ENCODE results near the gene FKBP5. TPM values are rescaled to one million over a fixed set of nuclear protein-coding genes. Genes with fewer than 3 reads are reported as not detected.

FKBP5 gene
- total and polyA plus RNA-seq, 2 donors (not counting 3 experiments of a cell fraction or from before 2014, with no cell fraction given) = 16.7 to 56.8 TPM

- Histone ChIP-seq H3K27ac (ENCODE audit: insufficient read depth, low read depth, low read length) (no peak overlapping the region), H3K79me2 (ENCODE audit: control insufficient read depth, insufficient read depth, low read length) (no peaks in the 10 kb centered on the region), H3K4me3 (replicated peaks in 1 of 3; ENCODE audit: insufficient read depth in 1 of 3, low read depth in 1 of 3, low read length in 3 of 3) (no peak overlapping the region), H3K9me1 (replicated peaks; ENCODE audit: control insufficient read depth, extremely low read depth, insufficient read depth, low read length) (no peaks in the 10 kb centered on the region), H3K9me3 (replicated peaks; ENCODE audit: control insufficient read depth, insufficient read depth, low read length) (no peaks in the 10 kb centered on the region), H3K9ac (replicated peaks; ENCODE audit: extremely low read depth, insufficient read depth, low read length) (no peak overlapping the region), H3K36me3 (ENCODE audit: control insufficient read depth in 2 of 2, extremely low read depth in 1 of 2, insufficient read depth in 2 of 2, low read length in 2 of 2) (no peaks in the 10 kb centered on the region), H3K4me2 (ENCODE audit: insufficient read depth, low read length) (no peak overlapping the region), H3K4me1 (ENCODE audit: control insufficient read depth, extremely low read depth, insufficient read depth, low read length) (no peaks in the 10 kb centered on the region), H2AFZ (ENCODE audit: low read depth, low read length) (no peak overlapping the region), H3K27me3 (ENCODE audit: control insufficient read depth in 2 of 2, insufficient read depth in 2 of 2, low read length in 2 of 2) (peaks cover 4 to 7% of the 10 kb centered on the region in 2 experiments), H4K20me1 (replicated peaks; ENCODE audit: control insufficient read depth, extremely low read depth, insufficient read depth, low read length) (no peaks in the 10 kb centered on the region)
- BruUV-seq (replicated peaks) = no TSS peak
- FAIRE-seq (no peak), DNase-seq (ENCODE audit: low read depth, low spot score) (peak; percentile 44)
- ChIA-PET CTCF (interaction anchor here (0.5 to 5.4 kb wide), 22 partner anchors 9 to 255 kb away, joined by 3 to 85 read pairs (median 5); partner anchors contain the start of genes ARMC12 and DEF6), POLR2A (no interaction called here)
- intact Hi-C loops (cut with micrococcal nuclease) (loop anchor here (1.0 kb wide), 2 partner anchors 29 to 255 kb away; partner anchors contain the start of gene DEF6), dilution Hi-C loops (cut with MboI; ENCODE audit: extremely low pct_ligation_motif_present, low sequenced_read_pairs) (no loop called here)
- TF ChIP-seq CTCF (IDR thresholded peaks at IDR 0.05; ENCODE audit: extremely low read depth in 1 of 2, insufficient read depth in 1 of 2, low read depth in 1 of 2, low read length in 2 of 2) = peak; percentile 80 to 90
- no peak for TF ChIP-seq FOS (IDR thresholded peaks at IDR 0.05; ENCODE audit: borderline replicate concordance, insufficient read depth, low read length)
These were observed 136.3 kb downstream of the FKBP5 start for GRCh38 chr6:35552285-35552917.

GRCh38 chr6:35550437-35550836, 138.3 kb downstream of the FKBP5 start:
- intact Hi-C loops (cut with micrococcal nuclease) (no loop called here), dilution Hi-C loops (cut with MboI; ENCODE audit: extremely low pct_ligation_motif_present, low sequenced_read_pairs) (no loop called here)
- no peak overlapping the region for H3K4me2 ChIP-seq (ENCODE audit: insufficient read depth, low read length)
- ChIA-PET POLR2A (no interaction called here), CTCF (interaction anchor here (0.9 kb wide), 1 partner anchor 17 kb away, joined by 3 read pairs; no protein-coding TSS in a partner anchor)
- no peak overlapping the region for H3K27ac ChIP-seq (ENCODE audit: insufficient read depth, low read depth, low read length)
- no peak overlapping the region for H2AFZ ChIP-seq (ENCODE audit: low read depth, low read length)
- no peak overlapping the region for H3K4me3 ChIP-seq (replicated peaks in 1 of 3; ENCODE audit: insufficient read depth in 1 of 3, low read depth in 1 of 3, low read length in 3 of 3)
- no peak overlapping the region for H3K9ac ChIP-seq (replicated peaks; ENCODE audit: extremely low read depth, insufficient read depth, low read length)
- no peaks in the 10 kb centered on the region for H3K9me3 ChIP-seq (replicated peaks; ENCODE audit: control insufficient read depth, insufficient read depth, low read length)
- FAIRE-seq (no peak), DNase-seq (ENCODE audit: low read depth, low spot score) (no peak)
- no peaks in the 10 kb centered on the region for H3K36me3 ChIP-seq (ENCODE audit: control insufficient read depth in 2 of 2, extremely low read depth in 1 of 2, insufficient read depth in 2 of 2, low read length in 2 of 2)
- H3K9me1 ChIP-seq (replicated peaks; ENCODE audit: control insufficient read depth, extremely low read depth, insufficient read depth, low read length) = no peaks in the 10 kb centered on the region
- no peaks in the 10 kb centered on the region for H3K79me2 ChIP-seq (ENCODE audit: control insufficient read depth, insufficient read depth, low read length)
- peaks cover 5 to 9% of the 10 kb centered on the region in 2 experiments for H3K27me3 ChIP-seq (ENCODE audit: control insufficient read depth in 2 of 2, insufficient read depth in 2 of 2, low read length in 2 of 2)
- TF ChIP-seq POLR2AphosphoS5 (IDR thresholded peaks at IDR 0.05; ENCODE audit: insufficient read depth, low read depth, low read length) (no peak), GATA2 (IDR thresholded peaks at IDR 0.05; ENCODE audit: insufficient read depth, insufficient read length, low read depth, low read length) (no peak), JUN (IDR thresholded peaks at IDR 0.05; ENCODE audit: borderline replicate concordance, insufficient read depth, insufficient read length, low read depth) (no peak), EZH2 (IDR thresholded peaks at IDR 0.05; ENCODE audit: borderline replicate concordance, low read depth, low read length, severe bottlenecking) (no peak)
- no TSS peak for BruUV-seq (replicated peaks)
- no peaks in the 10 kb centered on the region for H3K4me1 ChIP-seq (ENCODE audit: control insufficient read depth, extremely low read depth, insufficient read depth, low read length)
- no peaks in the 10 kb centered on the region for H4K20me1 ChIP-seq (replicated peaks; ENCODE audit: control insufficient read depth, extremely low read depth, insufficient read depth, low read length)
